ENCODE measurements around the gene TEX22. TPM values are rescaled to one million over a fixed set of nuclear protein-coding genes. Genes with fewer than 3 reads are reported as not detected.
A peak's percentile ranks its signal among the peaks of the same experiment; 100 is the strongest.

Gene TEX22
- 1 to 10 TPM in 1 of 3 donors, under 1 TPM in 2; 0.84 to 2.0 (median 0.95) TPM for total RNA-seq
- long read RNA-seq, donor 1, partial matches to known transcripts, result 0 of 5 reads
- long read RNA-seq, donor 1, other reads (novel, unspliced or antisense), result 5 of 5 reads
- long read RNA-seq, donor 2, result 0 reads

- intact Hi-C loops (cut with DNase I, micrococcal nuclease), result no loop called here
- ATAC-seq, result peak; percentile 95
- peak; percentile 93 to 95 (median 94) for DNase-seq
These were observed at the start of gene TEX22 for GRCh38 chr14:105398044-105398725. Gene TEX22, plus strand, starts transcription at chr14:105398538. Its CDS starts 803 bp downstream, at chr14:105399341.

GRCh38 chr14:105348945-105349699, 49.2 kb upstream of the TEX22 start:
- Histone ChIP-seq H3K4me3 (no peak overlapping the region), H3K4me1 (ENCODE audit: low read depth) (no peaks in the 10 kb centered on the region), H3K9me3 (no peaks in the 10 kb centered on the region), H3K36me3 (ENCODE audit: low read depth) (no peaks in the 10 kb centered on the region)
- no peak for DNase-seq
- no peak for ATAC-seq
- intact Hi-C loops (cut with DNase I, micrococcal nuclease), result no loop called here
- TF ChIP-seq CTCF (IDR thresholded peaks at IDR 0.05), result no peak

More at GRCh38 chr14:105398044-105398725, at the start of gene TEX22:
- Histone ChIP-seq H3K36me3 (ENCODE audit: low read depth) (no peaks in the 10 kb centered on the region), H3K9me3 (no peaks in the 10 kb centered on the region), H3K4me1 (ENCODE audit: low read depth) (peaks cover 10% of the 10 kb centered on the region), H3K4me3 (peak within 1 kb of the TSS; percentile 63)
- no peak for TF ChIP-seq CTCF (IDR thresholded peaks at IDR 0.05)

GRCh38 chr14:105349992-105350391, 48.3 kb upstream of the TEX22 start:
- ATAC-seq (no peak), DNase-seq (no peak)
- intact Hi-C loops (cut with DNase I, micrococcal nuclease), result loop anchor here (5.0 kb wide), 1 partner anchor 148 kb away; no protein-coding TSS in a partner anchor
- TF ChIP-seq CTCF (IDR thresholded peaks at IDR 0.05), result no peak
- Histone ChIP-seq H3K4me3 (no peak overlapping the region), H3K4me1 (ENCODE audit: low read depth) (no peaks in the 10 kb centered on the region), H3K9me3 (no peaks in the 10 kb centered on the region), H3K36me3 (ENCODE audit: low read depth) (no peaks in the 10 kb centered on the region)

GRCh38 chr14:105350450-105351244, 47.7 kb upstream of the TEX22 start:
- DNase-seq (no peak), ATAC-seq (no peak)
- TF ChIP-seq CTCF (IDR thresholded peaks at IDR 0.05), result no peak
- no peaks in the 10 kb centered on the region for H3K9me3 ChIP-seq
- no peaks in the 10 kb centered on the region for H3K4me1 ChIP-seq (ENCODE audit: low read depth)
- H3K4me3 ChIP-seq, result no peak overlapping the region
- no peaks in the 10 kb centered on the region for H3K36me3 ChIP-seq (ENCODE audit: low read depth)
- intact Hi-C loops (cut with DNase I, micrococcal nuclease), result loop anchor here (5.0 kb wide), 1 partner anchor 148 kb away; no protein-coding TSS in a partner anchor

GRCh38 chr14:105351410-105351809, 46.9 kb upstream of the TEX22 start:
- Histone ChIP-seq H3K36me3 (ENCODE audit: low read depth) (no peaks in the 10 kb centered on the region), H3K4me3 (no peak overlapping the region), H3K4me1 (ENCODE audit: low read depth) (no peaks in the 10 kb centered on the region), H3K9me3 (no peaks in the 10 kb centered on the region)
- ATAC-seq, result no peak
- DNase-seq, result no peak
- intact Hi-C loops (cut with DNase I, micrococcal nuclease), result loop anchor here (5.0 kb wide), 1 partner anchor 149 kb away; no protein-coding TSS in a partner anchor
- TF ChIP-seq CTCF (IDR thresholded peaks at IDR 0.05), result no peak

Data from mucosa of descending colon (tissue), 3 donors.